SK-N-SH treated with all-trans-retinoic acid at 6 μM for 48 hours (cell line): ENCODE data around the gene CD151.

Experiments used
- ATAC-seq: fragments of 200-7000 bp; cut with Tn5 transposase; 3 replicates; pipeline ENCODE4 v1.9.1; 2020; ENCODE audit warnings: mild to moderate bottlenecking, moderate library complexity
- ARNTL ChIP-seq: fragments of 450-650 bp; formaldehyde crosslinking; IDR thresholded peaks from 2 replicates; pipeline ENCODE4 v1.5.0; 2020; ENCODE audit warnings: low read depth, mild to moderate bottlenecking, moderate library complexity, borderline replicate concordance
- BACH2 ChIP-seq: fragments of 250-450 bp; sonication (Bioruptor Pico); IDR thresholded peaks from 2 replicates; pipeline ENCODE4 v1.9.0; 2021; ENCODE audit warnings: mild to moderate bottlenecking, borderline replicate concordance
- CSDC2 ChIP-seq: fragments of 250-450 bp; sonication (Bioruptor Pico); IDR thresholded peaks from 2 replicates; pipeline ENCODE4 v1.5.0; 2020; ENCODE audit warnings: mild to moderate bottlenecking, moderate library complexity
- CSRNP3 ChIP-seq: fragments of 250-450 bp; sonication (Bioruptor Pico); IDR thresholded peaks from 2 replicates; pipeline ENCODE4 v1.5.1; 2021; ENCODE audit warnings: mild to moderate bottlenecking, moderate library complexity
- ESRRG ChIP-seq: fragments of 250-450 bp; sonication (Bioruptor Pico); IDR thresholded peaks from 2 replicates; pipeline ENCODE4 v1.6.1; 2021; ENCODE audit warnings: mild to moderate bottlenecking
- GLIS3 ChIP-seq: fragments of 250-450 bp; sonication (Bioruptor Pico); IDR thresholded peaks from 2 replicates; pipeline ENCODE4 v1.5.0; 2020; ENCODE audit warnings: mild to moderate bottlenecking, moderate library complexity
- ISL1 ChIP-seq: fragments of 250-450 bp; sonication (Bioruptor Pico); IDR thresholded peaks from 2 replicates; pipeline ENCODE4 v2.1.2; 2022; ENCODE audit warnings: mild to moderate bottlenecking, moderate library complexity
- OSR1 ChIP-seq: fragments of 250-450 bp; sonication (Bioruptor Pico); IDR thresholded peaks from 2 replicates; pipeline ENCODE4 v1.8.0; 2022; ENCODE audit warnings: moderate library complexity, mild to moderate bottlenecking, inconsistent platforms
- PATZ1 ChIP-seq: fragments of 250-450 bp; sonication (Bioruptor Pico); IDR thresholded peaks from 2 replicates; pipeline ENCODE4 v1.8.0; 2020; ENCODE audit warnings: mild to moderate bottlenecking, moderate library complexity, borderline replicate concordance
- PPARA ChIP-seq: fragments of 250-450 bp; sonication (Bioruptor Pico); IDR thresholded peaks from 2 replicates; pipeline ENCODE4 v1.5.0; 2020; ENCODE audit warnings: mild to moderate bottlenecking, borderline replicate concordance
- RARB ChIP-seq: fragments of 250-450 bp; sonication (Bioruptor Pico); IDR thresholded peaks from 2 replicates; pipeline ENCODE4 v1.8.0; 2021; ENCODE audit warnings: mild to moderate bottlenecking, moderate library complexity
- SNAI2 ChIP-seq: fragments of 250-450 bp; sonication (Bioruptor Pico); IDR thresholded peaks from 2 replicates; pipeline ENCODE4 v1.5.0; 2020; ENCODE audit warnings: mild to moderate bottlenecking, moderate library complexity
- TCF4 ChIP-seq: fragments of 250-450 bp; sonication (Bioruptor Pico); IDR thresholded peaks from 2 replicates; pipeline ENCODE4 v1.8.0; 2021; ENCODE audit warnings: mild to moderate bottlenecking, moderate library complexity, borderline replicate concordance
- TOX ChIP-seq: fragments of 250-450 bp; sonication (Bioruptor Pico); IDR thresholded peaks from 2 replicates; pipeline ENCODE4 v1.8.0; 2021; ENCODE audit warnings: mild to moderate bottlenecking, moderate library complexity, borderline replicate concordance
- ZC3H10 ChIP-seq: fragments of 250-450 bp; sonication (Bioruptor Pico); IDR thresholded peaks from 2 replicates; pipeline ENCODE4 v1.5.1; 2021; ENCODE audit warnings: mild to moderate bottlenecking, moderate library complexity
- ZFP3 ChIP-seq: fragments of 250-450 bp; sonication (Bioruptor Pico); IDR thresholded peaks from 2 replicates; pipeline ENCODE4 v1.5.0; 2020; ENCODE audit warnings: mild to moderate bottlenecking, moderate library complexity
- ZFP30 ChIP-seq: fragments of 450-650 bp; formaldehyde crosslinking; IDR thresholded peaks from 2 replicates; pipeline ENCODE4 v1.5.0; 2022; ENCODE audit warnings: mild to moderate bottlenecking, moderate library complexity
- ZNF8 ChIP-seq: fragments of 450-650 bp; formaldehyde crosslinking; IDR thresholded peaks from 2 replicates; pipeline ENCODE4 v1.5.0; 2020; ENCODE audit warnings: mild to moderate bottlenecking, moderate library complexity
- TF ChIP-seq, protein P1 (sequence below): fragments of 250-450 bp; sonication (Bioruptor Pico); IDR thresholded peaks from 2 replicates; pipeline ENCODE4 v1.8.0; 2021; ENCODE audit warnings: low read depth, mild to moderate bottlenecking, moderate library complexity, borderline replicate concordance
- TF ChIP-seq, protein P2 (sequence below): fragments of 250-450 bp; sonication (Bioruptor Pico); IDR thresholded peaks from 2 replicates; pipeline ENCODE4 v1.5.1; 2020; ENCODE audit warnings: low read depth, mild to moderate bottlenecking, moderate library complexity

CD151 gene

DNA sequence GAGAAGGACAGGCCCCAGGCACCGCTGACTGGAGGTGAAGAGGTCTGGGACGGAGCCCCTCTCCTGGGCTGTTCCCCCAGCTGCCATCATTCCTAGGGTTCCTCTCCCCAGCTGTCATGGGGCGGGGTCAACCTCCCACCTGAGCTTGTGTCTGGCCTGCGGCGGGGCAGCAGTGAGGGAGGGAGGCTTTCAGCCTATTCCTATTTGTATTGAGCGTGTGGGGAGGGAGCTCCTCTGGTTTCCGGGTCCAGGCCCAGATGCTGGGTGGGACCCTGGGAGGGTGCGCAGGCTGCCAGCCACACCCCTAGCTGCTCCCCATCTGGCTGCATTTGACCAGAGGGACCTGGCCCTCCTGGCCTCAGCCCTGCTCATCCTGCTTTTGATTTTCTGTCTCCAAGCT lies 23.6 kb downstream of the CD151 start:
- no peak for TF ChIP-seq TOX (CRISPR knock-in tag)
- ATAC-seq: no peak

GRCh38 chr11:858053-858761 lies 25.5 kb downstream of the CD151 start:
- ATAC-seq: no peak
- TF ChIP-seq OSR1 (CRISPR knock-in tag) (no peak), BACH2 (CRISPR knock-in tag) (no peak), ZNF8 (CRISPR knock-in tag) (no peak), PPARA (CRISPR knock-in tag) (no peak), ZFP3 (no peak), SNAI2 (CRISPR knock-in tag) (no peak), CSRNP3 (CRISPR knock-in tag) (no peak), CSDC2 (CRISPR knock-in tag) (no peak), ZFP30 (CRISPR knock-in tag) (no peak)
- TF ChIP-seq, protein P1, sequence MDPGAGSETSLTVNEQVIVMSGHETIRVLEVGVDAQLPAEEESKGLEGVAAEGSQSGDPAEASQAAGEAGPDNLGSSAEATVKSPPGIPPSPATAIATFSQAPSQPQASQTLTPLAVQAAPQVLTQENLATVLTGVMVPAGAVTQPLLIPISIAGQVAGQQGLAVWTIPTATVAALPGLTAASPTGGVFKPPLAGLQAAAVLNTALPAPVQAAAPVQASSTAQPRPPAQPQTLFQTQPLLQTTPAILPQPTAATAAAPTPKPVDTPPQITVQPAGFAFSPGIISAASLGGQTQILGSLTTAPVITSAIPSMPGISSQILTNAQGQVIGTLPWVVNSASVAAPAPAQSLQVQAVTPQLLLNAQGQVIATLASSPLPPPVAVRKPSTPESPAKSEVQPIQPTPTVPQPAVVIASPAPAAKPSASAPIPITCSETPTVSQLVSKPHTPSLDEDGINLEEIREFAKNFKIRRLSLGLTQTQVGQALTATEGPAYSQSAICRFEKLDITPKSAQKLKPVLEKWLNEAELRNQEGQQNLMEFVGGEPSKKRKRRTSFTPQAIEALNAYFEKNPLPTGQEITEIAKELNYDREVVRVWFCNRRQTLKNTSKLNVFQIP (CRISPR knock-in tag): no peak

DNA sequence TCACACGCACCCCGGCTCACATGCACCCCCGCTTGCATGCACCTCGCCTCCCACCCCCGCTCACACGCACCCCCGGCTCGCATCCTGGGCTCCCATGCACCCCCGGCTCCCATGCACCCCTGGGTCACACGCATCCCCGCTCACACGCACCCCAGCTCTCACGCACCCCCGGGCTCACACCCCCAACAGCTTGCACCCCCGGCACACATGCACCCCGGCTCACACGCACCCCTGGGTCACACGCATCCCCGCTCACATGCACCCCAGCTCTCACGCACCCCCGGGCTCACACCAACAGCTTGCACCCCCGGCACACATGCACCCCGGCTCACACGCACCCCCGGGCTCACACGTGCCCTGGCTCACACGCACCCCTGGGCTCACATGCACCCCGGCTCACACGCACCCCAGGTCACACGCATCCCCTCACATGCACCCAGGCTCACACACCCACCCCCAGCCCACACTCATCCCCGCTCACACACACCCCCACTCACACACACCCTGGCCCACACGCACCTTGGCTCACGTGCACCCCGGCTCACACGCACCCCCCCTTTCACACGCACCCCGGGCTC lies 26.1 kb downstream of the CD151 start:
- TF ChIP-seq TCF4 (CRISPR knock-in tag) (no peak), ISL1 (CRISPR knock-in tag) (no peak), ESRRG (CRISPR knock-in tag) (no peak), PATZ1 (CRISPR knock-in tag) (no peak), GLIS3 (no peak), TOX (CRISPR knock-in tag) (no peak), RARB (CRISPR knock-in tag) (no peak), CSRNP3 (CRISPR knock-in tag) (no peak), ZFP3 (no peak), SNAI2 (CRISPR knock-in tag) (no peak), ARNTL (CRISPR knock-in tag) (no peak), ZNF8 (CRISPR knock-in tag) (no peak), ZC3H10 (CRISPR knock-in tag) (no peak)
- TF ChIP-seq, protein P2, sequence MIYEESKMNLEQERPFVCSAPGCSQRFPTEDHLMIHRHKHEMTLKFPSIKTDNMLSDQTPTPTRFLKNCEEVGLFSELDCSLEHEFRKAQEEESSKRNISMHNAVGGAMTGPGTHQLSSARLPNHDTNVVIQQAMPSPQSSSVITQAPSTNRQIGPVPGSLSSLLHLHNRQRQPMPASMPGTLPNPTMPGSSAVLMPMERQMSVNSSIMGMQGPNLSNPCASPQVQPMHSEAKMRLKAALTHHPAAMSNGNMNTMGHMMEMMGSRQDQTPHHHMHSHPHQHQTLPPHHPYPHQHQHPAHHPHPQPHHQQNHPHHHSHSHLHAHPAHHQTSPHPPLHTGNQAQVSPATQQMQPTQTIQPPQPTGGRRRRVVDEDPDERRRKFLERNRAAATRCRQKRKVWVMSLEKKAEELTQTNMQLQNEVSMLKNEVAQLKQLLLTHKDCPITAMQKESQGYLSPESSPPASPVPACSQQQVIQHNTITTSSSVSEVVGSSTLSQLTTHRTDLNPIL: no peak
- no peak for ATAC-seq
